Nephron (organoid): ENCODE results near the gene DDX10.

Experiments
- H3K27ac Mint-ChIP-seq, 3 experiments: 2 replicates each; pipeline ENCODE4 v1.8.0; 2020; ENCODE audit warnings: mixed read lengths in 3 of 3, mild to moderate bottlenecking in 2 of 3, moderate library complexity in 1 of 3
- H3K27me3 Mint-ChIP-seq: 2 replicates; pipeline ENCODE4 v1.8.0; 2021; ENCODE audit warnings: low read depth, mild to moderate bottlenecking, moderate library complexity, mixed read lengths
- H3K36me3 Mint-ChIP-seq: 2 replicates; pipeline ENCODE4 v1.8.0; 2020; ENCODE audit warnings: low read depth, mixed read lengths
- H3K4me1 Mint-ChIP-seq: 2 replicates; pipeline ENCODE4 v1.8.0; 2020; ENCODE audit warnings: mixed read lengths
- H3K4me3 Mint-ChIP-seq, 3 experiments: 2 replicates each; pipeline ENCODE4 v1.8.0; 2020; ENCODE audit warnings: mild to moderate bottlenecking in 3 of 3, mixed read lengths in 3 of 3, moderate library complexity in 2 of 3
- H3K9me3 Mint-ChIP-seq: 2 replicates; pipeline ENCODE4 v1.8.0; 2020; ENCODE audit warnings: mixed read lengths
- TF ChIP-seq, protein P1 (sequence below), 3 experiments: fragments of 200-600 bp; sonication (generic); IDR thresholded peaks; one replicate each; pipeline ENCODE4 v1.5.0; 2021; ENCODE audit warnings: antibody characterized with exemption in 3 of 3; ENCODE audit not compliant: unreplicated experiment in 3 of 3

DDX10 gene

DNA sequence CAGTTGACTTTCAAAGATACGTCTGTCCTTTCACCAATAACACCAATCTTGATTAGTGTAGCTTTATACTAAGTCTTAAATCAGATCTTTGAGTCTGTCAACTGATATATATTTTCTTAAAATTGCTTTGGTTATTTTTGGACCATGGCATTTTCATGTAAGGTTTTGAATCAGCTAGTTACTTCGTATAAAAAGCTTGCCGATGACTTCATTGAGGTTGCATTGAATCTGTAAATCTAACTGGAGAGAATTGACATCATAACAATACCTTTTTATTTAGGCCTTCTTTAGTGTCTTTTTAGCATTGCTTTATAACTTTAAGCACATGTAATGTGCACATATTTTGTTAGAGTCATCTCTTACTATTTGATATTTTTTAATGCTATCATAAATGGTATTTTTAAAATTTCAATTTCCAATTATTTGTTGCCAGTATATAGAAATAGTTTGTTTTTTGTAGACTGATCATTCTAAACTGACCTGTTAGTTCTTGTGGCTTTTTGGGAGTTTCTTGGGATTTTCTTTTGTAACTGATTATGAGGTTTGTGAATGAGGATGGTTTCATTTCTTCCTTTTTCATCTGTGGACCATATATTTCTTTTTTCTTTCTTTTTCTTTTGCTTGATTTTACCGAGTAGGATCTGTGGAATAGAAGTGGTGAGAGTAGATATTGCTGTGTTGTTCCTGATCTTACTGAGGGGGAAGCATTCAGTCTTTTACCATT, 61.4 kb downstream of the DDX10 start:
- Mint-ChIP-seq H3K36me3 (peaks cover 40% of the 10 kb centered on the region), H3K27ac (no peak overlapping the region), H3K27me3 (no peaks in the 10 kb centered on the region), H3K9me3 (peaks cover 5% of the 10 kb centered on the region), H3K4me3 (no peak overlapping the region), H3K4me1 (no peaks in the 10 kb centered on the region)
- TF ChIP-seq, protein P1, sequence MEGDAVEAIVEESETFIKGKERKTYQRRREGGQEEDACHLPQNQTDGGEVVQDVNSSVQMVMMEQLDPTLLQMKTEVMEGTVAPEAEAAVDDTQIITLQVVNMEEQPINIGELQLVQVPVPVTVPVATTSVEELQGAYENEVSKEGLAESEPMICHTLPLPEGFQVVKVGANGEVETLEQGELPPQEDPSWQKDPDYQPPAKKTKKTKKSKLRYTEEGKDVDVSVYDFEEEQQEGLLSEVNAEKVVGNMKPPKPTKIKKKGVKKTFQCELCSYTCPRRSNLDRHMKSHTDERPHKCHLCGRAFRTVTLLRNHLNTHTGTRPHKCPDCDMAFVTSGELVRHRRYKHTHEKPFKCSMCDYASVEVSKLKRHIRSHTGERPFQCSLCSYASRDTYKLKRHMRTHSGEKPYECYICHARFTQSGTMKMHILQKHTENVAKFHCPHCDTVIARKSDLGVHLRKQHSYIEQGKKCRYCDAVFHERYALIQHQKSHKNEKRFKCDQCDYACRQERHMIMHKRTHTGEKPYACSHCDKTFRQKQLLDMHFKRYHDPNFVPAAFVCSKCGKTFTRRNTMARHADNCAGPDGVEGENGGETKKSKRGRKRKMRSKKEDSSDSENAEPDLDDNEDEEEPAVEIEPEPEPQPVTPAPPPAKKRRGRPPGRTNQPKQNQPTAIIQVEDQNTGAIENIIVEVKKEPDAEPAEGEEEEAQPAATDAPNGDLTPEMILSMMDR (IDR thresholded peaks at IDR 0.05; ENCODE audit: unreplicated experiment in 3 of 3) = no peak

DNA sequence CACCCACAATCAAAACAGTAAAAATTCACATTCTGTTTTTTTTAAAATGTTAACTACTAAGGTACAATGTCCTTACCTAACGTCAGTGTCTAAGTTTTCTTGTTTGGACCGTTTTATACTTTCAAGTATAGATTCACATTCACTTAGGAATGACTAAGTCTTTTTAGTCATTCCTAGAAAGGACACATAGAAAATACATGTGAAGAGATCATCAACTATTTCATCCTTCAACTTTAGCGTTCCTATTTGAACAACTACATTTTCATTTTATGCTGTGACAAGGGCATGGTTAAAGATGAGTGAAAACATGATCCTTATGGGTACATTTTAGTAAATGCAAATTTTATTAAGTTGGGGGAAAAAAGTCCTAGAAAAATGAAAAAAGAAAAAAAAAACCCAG, 62.8 kb downstream of the DDX10 start:
- H3K4me1 Mint-ChIP-seq = no peaks in the 10 kb centered on the region
- H3K9me3 Mint-ChIP-seq = peaks cover 5% of the 10 kb centered on the region
- H3K4me3 Mint-ChIP-seq = no peak overlapping the region
- TF ChIP-seq, protein P1 (IDR thresholded peaks at IDR 0.05; ENCODE audit: unreplicated experiment in 3 of 3) = no peak
- H3K27ac Mint-ChIP-seq = no peak overlapping the region
- H3K36me3 Mint-ChIP-seq = peaks cover 36% of the 10 kb centered on the region
- no peaks in the 10 kb centered on the region for H3K27me3 Mint-ChIP-seq

DNA sequence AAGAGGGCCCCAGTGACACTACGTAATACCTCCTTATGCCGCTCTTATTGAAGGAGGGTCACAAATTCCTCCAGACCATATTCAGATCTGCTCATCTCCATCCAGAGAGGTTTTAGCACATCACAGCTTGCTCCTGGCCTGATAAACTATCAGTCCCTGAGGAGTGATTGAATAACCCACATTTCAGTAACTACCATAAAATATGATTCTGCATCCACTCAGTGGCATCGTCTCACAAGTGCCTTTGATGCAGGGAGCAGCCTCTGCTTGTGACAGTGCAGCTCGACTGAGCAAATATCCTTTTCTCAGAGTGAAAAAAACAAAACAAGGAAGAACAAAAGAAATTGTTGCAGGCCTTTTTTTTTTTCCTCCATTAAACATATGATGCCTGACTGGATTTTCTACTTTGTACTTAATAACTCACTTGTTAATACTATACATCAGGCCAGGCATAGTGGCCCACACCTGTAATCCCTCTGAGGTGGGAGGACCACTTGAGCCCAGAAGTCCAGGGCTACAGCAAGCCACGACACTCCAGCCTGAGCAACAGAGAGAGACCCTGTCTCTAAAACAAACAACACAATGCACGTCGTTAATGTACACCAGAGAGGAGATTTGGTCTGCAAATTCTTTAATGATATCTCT, 64.5 kb downstream of the DDX10 start:
- peaks cover 11% of the 10 kb centered on the region for H3K4me1 Mint-ChIP-seq
- H3K36me3 Mint-ChIP-seq = peaks cover 22% of the 10 kb centered on the region
- peaks cover 5% of the 10 kb centered on the region for H3K9me3 Mint-ChIP-seq
- no peak overlapping the region for H3K4me3 Mint-ChIP-seq
- H3K27me3 Mint-ChIP-seq = no peaks in the 10 kb centered on the region
- peak overlapping the region; percentile 61 to 87 (median 65) for H3K27ac Mint-ChIP-seq
- TF ChIP-seq, protein P1 (IDR thresholded peaks at IDR 0.05; ENCODE audit: unreplicated experiment in 3 of 3) = no peak

DNA sequence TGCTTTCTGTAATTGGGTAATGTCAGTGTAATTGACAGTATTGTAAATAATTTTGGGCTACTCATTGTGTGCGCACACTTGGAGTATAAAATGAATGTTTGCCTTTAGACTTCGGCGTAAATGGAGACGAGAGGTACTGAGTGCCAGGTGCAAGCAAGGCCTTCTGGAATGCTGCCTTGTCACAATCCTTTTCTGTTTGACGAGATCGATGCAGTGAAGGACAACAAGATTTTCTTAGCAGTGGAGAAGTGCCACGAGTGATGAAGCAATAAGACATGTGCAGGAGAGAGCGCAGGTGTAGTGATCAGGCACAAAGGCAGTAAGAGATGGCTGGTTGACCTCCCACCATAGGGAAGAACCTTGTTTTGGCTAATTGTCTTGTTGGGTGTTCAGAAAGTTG, 67.5 kb downstream of the DDX10 start:
- no peaks in the 10 kb centered on the region for H3K27me3 Mint-ChIP-seq
- H3K4me3 Mint-ChIP-seq = no peak overlapping the region
- H3K4me1 Mint-ChIP-seq = peaks cover 11% of the 10 kb centered on the region
- H3K36me3 Mint-ChIP-seq = peaks cover 13% of the 10 kb centered on the region
- TF ChIP-seq, protein P1 (IDR thresholded peaks at IDR 0.05; ENCODE audit: unreplicated experiment in 3 of 3) = no peak
- H3K27ac Mint-ChIP-seq = peak overlapping the region in 1 of 3 experiments; percentile 24
- H3K9me3 Mint-ChIP-seq = no peaks in the 10 kb centered on the region

DNA sequence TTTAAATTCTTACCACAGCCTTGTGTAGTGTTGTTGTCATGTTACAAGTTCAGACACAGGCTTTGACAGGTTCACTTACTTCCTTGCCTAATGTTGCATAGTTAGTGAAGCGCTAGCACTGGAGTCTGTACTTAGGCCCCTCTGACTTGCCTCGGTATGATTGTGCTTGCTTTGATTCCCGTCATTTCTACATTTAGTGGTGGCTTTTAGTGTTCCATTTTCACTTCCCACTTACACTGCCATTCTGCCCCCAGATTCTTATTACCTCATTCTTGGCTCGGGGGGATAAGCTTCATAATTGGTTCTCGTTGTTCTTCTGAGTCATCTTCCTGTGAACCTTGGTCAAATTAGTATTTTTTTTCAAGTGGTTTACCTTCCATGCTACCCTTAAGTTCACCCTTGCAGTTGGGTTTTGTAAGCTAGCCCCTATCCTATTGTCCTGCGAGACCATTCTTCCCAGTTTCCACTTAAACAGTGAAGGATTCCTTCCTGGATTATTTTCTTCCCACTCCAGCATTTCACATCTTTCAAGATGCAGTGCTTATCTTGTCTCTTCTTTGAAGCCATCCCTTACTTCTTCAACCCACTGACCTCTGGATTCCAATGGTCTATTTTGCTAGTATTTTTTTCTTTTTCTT, 68.7 kb downstream of the DDX10 start:
- Mint-ChIP-seq H3K4me3 (no peak overlapping the region), H3K27ac (peak overlapping the region in 2 of 3 experiments; percentile 15 to 36), H3K9me3 (no peaks in the 10 kb centered on the region), H3K27me3 (no peaks in the 10 kb centered on the region), H3K36me3 (peaks cover 17% of the 10 kb centered on the region), H3K4me1 (peaks cover 17% of the 10 kb centered on the region)
- TF ChIP-seq, protein P1 (IDR thresholded peaks at IDR 0.05; ENCODE audit: unreplicated experiment in 3 of 3) = no peak
